OCI-LY1 (cell line): ENCODE results near the gene P4HA2.

Source experiments
- CTCF ChIP-seq: fragments of 200-600 bp; sonication (generic), shearing (Covaris generic); IDR thresholded peaks from 2 replicates; pipeline ENCODE4 v1.5.1; 2017; ENCODE audit warnings: mild to moderate bottlenecking, antibody characterized with exemption, low read length, moderate library complexity, mixed read lengths
- EZH2 ChIP-seq: fragments of 200-600 bp; sonication (generic), shearing (Covaris generic); IDR thresholded peaks from 2 replicates; pipeline ENCODE4 v1.8.0; 2017; ENCODE audit warnings: borderline replicate concordance, mixed run types, mild to moderate bottlenecking, antibody characterized with exemption, low read length, moderate library complexity, mixed read lengths

DNA sequence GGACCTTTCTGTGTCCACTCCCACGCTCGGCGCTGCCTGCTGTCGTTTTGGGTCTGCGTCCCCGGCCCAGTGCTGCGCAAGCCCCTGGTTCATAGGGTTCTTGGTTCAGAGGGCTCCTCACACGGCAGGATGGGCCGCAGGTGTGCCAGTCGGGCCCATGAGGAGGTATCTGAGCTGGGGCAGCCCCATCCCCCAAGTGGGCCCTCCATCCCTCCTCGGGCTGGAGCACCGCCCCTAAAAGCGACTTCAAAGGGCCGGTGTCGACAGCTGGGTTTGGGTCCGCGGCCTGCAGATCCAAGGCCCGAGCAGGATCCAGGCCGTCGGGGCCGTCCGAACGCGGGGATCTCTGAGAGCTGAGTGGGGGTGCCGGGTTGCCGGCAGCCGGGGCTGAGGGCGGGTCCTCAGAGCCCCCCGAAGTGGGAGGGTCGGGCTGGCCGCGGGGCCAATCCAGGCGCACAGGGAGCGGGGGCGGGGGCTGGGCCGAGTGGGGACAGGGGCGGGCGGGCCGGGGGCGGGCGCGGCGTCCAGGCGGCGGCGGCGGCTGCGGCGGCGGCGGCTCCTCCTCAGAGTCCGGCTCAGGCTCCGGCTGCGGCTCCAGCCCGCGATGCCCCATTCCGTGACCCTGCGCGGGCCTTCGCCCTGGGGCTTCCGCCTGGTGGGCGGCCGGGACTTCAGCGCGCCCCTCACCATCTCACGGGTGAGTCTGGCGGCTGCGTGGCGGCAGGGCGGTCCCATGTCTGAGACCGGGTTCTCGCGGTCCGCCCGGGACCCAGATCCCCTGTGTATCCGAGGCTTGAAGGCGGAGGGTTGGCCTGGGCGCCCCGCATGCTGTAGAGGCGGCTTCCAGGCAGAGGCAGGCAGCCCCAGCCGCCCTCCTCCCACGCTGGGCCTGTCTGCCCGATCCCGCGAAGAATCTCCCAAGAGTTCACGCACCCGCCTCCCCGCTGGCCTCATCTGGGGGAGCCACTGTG, 29.8 kb upstream of the P4HA2 start, which contains the start of gene PDLIM4:
- no peak for TF ChIP-seq CTCF
- TF ChIP-seq EZH2 = no peak
